GM18508 (cell line): ENCODE results near the gene GMPPB.

Experiments used
- ATAC-seq: cut with Tn5 transposase; IDR thresholded peaks from one replicate; pipeline ENCODE4 v1.9.1; 2021; ENCODE audit warnings: moderate number of reproducible peaks; ENCODE audit not compliant: insufficient read depth, unreplicated experiment

Gene GMPPB

DNA sequence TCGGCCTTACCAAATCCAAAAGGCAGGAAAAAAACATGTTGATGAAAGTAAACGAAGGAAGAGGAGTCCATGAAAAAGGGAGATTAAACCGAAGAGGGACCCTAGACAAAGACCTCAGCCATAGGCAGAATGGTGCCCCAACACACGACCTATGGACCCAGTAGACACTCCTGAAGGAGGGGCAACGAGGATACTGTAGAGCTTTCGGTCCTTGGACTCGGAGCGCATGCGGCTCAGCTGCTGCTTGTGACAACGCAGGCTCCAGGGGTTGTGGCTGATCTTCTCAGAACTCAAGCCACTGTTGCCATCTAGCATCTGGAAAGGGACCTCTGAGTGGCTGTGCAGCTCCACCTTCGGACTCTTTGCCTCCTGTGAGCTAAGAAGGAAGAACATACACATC lies 8.8 kb upstream of the GMPPB start:
- ATAC-seq, result no peak

DNA sequence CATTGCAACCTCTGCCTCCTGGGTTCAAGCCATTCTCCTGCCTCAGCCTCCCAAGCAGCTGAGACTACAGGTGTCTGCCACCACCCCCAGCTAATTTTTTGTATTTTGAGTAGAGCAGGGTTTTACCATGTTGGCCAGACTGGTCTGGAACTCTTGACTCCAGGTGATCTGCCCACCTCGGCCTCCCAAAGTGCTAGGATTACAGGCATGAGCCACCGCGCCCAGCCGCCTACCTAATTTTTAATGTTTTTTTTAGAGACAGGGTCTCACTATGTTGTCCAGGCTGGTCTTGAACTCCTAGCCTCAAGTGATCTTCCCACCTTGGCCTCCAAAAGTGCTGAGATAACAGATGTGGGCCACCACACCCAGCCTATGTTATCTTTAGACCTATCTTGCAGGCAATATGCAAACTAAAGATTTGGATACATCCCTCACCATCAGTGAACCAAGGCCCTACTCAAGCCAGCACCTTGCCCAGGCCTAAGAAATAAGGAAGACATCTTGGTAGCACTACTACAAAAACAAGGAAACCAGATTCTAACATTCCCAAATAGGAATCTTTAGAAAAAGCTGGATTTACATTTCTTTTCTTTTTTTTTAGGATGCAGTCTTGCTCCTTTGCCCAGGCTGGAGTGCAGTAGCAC lies 6.3 kb upstream of the GMPPB start:
- ATAC-seq, result no peak

DNA sequence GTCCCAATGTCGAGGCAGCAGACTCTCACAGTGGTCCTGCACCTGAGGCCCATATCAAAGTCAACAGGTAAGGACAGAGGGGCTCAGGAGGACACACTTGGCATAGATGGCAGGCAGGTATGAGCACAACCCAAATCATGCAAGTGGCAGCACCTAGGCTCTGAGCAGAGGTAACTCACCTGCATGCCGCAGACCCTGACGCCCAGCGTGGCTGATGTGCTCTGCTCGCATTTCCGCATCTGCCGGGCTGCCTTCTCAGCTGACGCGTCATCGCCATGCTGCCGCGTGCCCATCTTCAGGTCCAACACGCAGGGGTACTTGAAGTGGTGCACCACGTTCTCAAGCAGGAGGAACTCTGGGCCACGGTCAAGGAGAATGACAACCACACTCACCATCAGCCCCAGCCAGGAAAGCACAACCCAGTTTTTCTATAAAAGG lies 4.2 kb upstream of the GMPPB start:
- ATAC-seq, result no peak

DNA sequence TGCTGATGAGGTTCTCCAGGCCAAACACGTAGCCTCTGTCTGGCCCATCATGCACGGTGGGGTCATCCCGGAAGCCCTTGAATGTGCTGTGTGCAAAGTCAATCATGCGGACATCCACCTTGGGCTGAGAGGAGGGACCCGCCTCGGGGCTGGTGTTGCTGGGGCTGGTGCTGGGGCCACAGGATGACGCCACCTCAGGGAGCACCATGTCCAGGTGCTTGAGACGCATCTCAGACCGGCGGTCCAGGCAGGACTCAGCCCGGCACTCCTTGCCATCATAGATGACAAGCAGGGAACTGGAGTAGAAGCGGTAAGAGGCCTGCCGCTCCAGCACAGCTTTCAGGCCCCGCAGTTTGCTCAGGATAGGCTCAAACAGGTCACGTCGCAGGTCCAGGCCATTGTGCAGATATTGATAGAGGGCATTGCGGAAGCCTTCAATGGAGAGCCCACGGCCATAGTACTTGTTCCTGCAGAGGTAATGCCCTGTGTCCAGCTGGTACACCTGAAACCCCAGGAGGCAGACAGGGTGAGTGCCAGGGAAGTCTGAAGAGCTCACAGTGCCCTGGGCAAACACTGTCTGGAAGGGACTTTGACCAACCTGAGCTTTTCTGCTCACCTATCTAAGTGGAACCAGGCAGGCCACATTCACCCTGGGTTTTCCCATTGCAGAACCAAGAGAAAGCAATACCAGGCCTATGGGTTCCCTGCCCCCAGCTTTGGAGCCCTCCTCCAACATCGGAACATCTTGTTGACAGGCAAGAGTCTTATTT lies 3.6 kb upstream of the GMPPB start:
- ATAC-seq, result no peak

DNA sequence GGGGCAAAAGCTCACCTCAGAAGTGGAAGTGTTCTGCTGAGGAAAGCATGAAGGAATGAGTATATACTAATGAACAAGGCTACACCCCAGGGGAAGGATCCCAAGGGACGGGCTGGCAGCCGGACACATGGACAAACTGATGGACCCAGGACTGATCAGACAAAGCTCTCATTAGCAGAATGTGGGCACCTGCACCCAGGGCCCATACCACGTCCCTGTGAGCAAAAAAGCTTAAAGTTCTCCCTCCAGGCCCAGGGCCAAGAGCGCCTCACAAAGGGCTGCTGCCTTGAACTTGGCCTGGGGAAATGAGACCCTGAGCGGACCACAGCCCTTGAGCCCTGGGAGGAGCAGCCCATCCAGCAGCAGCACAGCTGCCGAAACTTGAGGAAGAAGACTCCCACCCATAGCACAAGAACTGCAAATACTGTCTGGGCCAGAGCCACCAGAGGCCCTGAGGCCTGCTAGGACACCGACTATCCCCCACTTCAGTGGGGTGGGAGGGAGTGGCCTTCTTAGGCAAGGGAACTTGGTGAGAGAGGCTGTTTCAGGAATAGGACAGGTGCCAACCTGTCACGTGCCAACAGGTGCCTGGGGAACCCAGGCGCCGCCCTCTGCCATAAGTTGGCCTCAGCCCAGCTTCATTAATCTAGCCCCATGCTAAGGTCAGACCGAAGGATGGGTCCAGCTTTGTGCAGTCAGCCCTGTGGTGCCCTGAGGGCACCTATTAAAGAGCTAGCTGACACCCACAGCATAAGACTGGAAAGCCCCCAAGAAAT lies 2.3 kb upstream of the GMPPB start:
- no peak for ATAC-seq

DNA sequence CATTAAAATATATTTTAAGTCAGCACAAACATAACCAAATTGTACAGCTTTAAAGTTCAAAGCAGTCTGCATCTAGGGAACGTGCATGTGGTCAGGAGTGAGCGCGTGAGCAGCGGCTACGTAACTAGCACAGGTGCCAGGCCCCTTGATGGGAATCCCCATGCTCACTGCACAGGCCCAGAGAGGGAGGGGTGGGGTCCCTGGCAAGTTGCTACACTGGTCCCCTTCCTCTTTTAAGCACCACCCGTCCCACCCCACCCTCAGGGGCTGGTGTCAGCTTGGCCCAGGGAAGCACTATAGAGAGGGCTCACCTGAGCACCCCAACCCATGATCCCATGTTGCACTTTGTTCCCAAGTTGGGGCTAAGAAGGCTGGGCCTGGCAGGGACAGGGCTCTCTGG lies 835 bp upstream of the GMPPB start:
- no peak for ATAC-seq

DNA sequence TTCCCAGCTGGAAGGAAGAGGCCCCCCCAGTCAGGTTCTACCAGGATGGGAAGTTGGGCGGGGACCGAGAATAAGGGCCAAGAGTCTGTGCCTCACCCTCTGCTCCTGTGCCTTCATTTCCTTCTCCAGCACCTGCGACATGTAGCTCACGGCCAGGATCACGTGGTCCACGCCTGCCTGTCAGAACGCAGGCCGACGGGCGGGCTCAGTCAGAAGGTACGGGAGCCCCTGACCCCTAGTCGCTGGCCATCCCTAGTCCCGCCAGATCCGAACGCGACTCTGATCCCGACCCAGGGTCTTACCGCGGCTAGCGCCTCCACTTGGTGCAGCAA lies 489 bp downstream of the GMPPB start:
- no peak for ATAC-seq

DNA sequence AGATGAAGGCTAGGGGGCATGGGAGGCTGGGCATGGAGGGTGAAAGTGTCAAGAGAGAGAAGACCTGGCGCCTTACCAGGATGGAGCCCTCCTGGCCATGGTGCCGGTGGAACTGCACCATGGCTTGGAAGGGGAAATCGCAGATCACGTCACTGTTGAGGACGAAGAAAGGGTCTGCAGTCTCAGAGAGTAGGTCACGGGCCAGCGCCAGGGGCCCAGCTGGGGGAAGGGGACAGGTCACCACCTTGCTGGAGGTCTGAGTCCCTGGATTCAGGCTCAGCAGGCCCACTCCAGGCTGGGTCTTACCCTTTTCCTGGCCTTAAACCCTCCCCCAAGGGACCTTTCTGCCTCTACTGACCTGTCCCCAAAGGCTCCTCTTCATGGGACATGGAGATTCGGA lies 855 bp downstream of the GMPPB start:
- no peak for ATAC-seq

DNA sequence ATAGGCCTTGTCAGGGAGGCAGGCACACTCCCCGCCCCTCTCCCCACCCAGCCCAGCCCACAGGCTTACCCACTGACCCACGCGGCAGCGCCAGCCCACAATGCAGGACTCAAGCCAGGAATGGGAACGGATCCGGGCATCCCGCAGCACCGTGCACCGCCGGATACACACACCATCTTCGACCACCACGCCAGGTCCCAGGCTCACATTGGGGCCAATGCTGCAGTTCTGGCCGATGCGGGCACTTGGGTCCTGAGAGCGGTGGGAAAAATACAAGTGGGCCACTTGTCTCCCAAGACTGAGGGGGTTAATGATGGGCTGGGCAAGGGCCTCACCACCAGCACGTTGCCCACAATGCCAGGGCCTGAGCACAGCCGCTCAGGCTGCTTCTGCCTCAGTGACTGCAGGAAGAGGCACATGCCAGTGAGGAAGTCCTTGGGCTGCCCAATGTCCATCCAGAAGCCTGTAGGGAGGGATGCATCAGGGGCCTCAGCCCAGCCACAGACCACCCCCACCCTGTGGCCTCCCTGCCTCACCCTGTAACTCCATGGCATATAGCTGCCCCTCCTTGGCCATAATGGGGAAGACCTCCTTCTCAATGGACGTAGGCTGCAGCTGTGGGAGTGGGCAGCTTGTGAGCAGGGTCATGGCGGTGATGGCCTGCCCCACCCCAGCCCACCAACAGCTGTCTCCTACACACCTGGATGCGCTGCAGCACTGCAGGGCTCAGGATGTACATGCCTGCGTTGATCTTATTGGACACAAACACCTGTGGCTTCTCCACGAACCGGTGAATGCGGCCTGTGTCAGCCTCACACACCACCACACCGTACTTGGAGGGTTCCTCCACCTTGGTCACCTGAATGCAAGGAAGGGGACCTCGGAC lies 1.6 kb downstream of the GMPPB start:
- ATAC-seq, result no peak

DNA sequence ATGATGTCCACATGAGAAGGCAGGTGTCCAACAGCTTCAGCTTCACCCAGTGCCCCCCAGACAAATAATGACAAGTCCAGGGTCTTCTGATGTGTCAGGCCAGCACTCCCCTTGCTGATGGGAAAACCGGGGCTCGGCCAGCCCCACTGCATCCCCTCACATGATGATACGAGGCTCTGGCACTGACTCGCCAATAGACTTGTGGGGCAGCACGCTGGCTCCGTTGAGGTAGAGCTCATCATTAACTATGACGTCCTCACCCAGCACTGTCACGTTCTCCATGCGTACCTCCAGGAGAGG lies 2.2 kb downstream of the GMPPB start:
- ATAC-seq, result no peak

DNA sequence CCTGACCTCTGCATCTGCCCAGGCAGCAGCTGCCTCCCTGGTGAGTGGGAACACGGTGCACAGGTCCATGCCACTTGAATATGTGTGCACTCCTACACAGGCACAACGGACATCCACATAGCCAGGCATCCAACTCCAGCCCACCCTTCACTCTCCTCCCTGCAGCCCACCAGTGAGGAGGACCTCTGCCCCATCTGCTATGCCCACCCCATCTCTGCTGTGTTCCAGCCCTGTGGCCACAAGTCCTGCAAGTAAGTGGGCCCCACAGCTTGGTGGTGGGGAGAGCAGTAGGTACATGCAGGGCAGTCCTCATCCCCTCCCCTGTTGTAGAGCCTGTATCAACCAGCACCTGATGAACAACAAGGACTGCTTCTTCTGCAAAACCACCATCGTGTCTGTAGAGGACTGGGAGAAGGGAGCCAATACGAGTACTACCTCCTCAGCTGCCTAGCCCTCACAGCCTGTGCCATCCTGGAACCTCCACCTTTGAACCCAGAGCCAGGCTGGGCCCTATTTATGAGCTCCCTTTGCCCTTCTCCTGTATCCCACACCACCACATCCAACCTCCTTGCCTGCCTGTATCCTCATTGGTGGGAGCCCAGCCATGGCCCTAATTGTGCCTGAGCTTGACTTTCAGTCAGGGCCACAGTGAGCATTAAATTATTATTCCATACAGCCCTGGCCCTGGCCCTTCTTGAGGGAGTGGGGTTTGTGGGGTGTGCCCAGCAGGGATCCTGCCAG lies 2.7 kb downstream of the GMPPB start:
- no peak for ATAC-seq

DNA sequence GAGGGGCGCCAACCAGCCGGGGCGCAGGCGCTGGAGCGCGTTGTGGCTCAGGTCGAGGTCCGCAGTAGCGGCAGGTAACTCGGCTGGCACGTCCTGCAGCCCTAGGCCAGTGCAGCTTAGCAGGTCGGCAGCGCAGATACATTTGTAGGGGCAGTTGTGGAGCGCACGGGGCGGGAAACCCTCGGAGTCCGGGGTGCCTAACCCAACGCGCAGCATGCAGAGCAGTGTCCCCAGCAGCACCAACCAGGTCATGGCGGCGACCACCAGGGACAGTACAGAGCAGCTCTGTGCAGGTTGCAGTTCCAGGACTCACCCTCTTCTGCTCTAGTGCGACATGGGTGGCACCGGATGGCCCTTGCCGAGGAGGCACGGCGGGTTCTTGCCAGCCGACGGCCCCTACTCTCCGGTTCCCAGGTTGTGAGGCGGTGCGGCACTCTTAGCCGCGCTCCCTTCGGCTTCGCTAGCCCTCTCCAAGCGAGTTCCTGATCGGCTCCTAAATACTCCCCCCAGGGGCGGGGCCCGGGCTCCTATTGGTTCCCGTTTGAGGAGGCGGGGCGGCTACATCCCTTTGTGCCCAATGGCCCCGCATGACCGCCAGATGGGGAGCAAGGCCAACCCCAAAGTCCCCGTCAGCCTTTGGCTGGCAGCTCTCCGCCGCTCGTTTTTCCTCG lies 4.4 kb downstream of the GMPPB start, which contains the start of gene AMIGO3:
AMIGO3 (minus strand) TSS at position 471 of the 671 bp plus-strand sequence; CDS start at position 252, 219 bp downstream.
- ATAC-seq, result no peak

DNA sequence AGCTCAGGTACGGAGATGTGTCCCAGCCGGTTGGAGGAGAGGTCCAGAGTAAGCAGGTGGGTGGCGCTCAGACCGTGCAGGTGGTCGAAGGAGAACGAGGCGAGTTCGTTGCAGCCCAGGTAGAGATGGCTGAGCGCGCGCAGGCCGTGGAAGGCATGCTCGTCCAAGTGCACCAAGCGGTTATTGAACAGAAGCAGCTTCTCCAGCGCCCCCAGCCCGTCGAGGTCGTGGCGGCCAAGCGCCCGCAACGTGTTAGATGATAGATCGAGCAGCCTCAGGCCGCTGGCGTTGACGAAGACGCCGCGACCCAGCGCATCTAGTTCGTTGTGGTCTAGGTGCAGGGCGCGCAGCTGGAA lies 4.9 kb downstream of the GMPPB start:
- no peak for ATAC-seq

DNA sequence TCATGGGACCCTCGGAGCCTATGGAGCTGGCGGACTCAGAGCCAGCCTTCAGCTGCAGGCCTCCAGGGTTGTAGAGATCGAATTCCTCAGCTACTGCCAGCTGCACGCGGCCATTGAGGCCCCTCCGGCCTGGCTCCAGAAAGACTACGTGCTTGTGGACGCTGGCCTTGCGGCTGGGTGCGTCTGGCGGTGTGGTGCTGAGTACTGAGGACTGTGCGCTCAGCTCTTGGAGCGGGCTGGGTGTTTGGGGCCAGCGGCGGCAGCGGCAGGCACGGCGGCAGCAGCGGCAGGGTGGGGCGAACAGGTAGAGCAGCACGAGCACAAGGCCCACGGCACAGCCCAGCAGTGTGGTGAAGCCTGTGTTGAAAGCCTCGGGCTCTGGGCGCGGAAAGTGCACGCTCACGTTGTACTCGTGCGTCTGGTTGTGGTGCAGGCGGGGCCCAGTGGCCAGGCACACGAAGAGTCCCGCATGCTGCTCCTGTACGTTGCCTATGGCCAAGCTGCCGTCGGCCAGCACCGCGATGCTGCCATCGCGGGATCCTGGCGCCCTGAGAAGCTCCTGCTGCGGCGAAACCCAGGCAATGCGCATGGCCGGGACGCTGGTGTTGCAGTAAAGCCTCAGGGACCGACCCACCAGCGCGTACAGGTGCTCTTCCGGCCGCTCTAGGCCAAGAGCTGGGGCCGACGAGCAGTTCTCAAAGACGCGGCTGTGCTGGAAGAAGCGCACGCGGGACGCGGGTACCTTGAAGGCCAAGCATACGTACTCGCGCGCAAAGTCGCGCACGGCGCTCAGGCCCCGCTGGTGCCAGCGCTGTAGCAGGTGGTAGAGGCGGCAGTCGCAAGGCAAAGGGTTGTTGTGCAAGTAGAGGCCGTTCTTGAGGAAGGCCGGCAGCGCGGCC lies 5.5 kb downstream of the GMPPB start:
- ATAC-seq, result no peak

DNA sequence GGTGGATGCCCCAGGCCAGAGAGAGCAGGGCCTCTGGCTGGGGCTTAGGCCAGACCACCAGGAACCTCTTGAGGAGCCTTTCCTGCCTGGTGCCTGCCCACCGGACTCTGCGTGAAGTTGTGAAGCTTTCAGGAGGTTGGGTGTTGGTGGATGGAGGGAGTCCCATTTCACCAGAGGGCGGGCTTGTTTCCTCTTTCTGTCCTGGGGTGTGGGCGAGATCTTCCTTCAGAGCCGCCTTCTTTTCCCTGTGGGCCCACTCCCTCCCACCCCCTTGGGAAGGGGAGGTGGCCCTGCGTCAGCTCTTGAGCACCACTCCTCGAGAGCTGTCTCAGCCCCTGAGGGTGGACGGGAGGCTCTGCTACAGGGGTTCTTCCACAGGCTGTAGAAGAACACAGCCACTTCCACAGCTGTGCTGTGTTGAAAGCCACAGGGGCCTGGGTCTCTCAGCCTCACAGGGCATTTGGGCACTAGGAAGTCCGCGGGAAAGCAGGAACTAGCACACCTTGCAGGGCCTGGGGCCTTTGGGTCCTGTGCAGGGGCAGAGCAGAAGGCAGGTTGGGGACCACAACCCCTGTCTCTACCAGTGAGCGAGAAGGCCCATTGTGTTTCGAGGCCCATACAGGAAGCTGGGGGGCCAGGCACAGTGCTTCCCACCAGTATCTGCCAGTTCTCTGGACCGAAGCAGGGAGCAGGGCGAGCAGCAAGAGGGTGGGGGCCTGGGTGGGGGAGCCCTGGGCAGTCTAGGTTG lies 6.4 kb downstream of the GMPPB start:
- ATAC-seq, result no peak

DNA sequence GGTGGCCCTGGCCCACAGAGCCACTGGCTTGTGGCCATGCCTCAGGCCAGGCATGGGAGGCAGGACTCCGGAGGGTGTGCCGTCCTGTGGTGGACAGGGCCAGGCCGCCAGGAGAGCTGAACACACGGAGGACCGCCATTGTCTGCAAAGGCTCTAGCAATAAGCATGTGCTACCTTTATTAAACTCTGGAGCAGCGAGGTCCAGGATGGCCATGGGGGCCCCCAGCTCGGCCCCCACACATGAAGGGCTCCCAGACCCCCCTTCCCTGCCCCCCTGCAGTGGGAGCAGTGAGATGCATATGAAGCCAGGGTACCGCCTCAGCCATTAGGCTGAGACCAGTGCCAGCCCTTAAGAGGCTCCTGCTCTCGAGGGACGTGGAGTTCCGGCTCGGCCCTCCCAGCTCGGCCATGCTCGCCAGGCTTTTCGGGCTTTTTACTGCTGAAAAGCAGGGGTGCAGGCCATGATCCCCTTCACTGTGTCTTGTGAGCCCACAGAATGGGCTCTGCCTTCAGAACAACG lies 7.0 kb downstream of the GMPPB start:
- ATAC-seq, result no peak

DNA sequence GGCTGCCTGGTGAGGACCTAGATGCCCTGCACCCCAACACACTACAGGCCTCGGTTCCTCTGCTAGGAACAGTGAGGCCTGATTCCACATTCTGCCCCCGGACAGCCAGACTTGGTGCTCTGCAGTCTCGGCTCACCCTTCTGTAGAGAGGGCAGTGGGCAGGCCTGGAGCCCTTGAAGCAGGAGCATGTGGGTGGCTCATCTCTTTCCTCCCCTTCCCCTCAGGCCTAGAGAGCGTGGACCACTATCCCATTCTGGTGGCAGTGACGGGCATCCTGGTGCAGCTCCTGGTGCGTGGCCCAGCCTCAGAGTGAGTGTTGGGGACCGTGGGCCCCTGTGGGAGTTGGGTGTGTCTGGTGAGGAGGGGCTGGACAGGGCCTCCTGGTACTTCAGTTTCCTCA lies 7.6 kb downstream of the GMPPB start:
- no peak for ATAC-seq
